ES-I3 (cell line): ENCODE results near the gene PIGN.

ENCODE experiments used
- H3K36me3 ChIP-seq: 2 replicates; pipeline ENCODE4 v1.6.1; 2013; ENCODE audit warnings: mild to moderate bottlenecking, low read length, control low read depth, moderate library complexity; ENCODE audit not compliant: insufficient read depth
- H3K4me1 ChIP-seq: 2 replicates; pipeline ENCODE4 v1.6.1; 2013; ENCODE audit warnings: mild to moderate bottlenecking, control low read depth, low read length; ENCODE audit not compliant: insufficient read depth
- H3K9ac ChIP-seq: 2 replicates; pipeline ENCODE4 v1.6.1; 2013; ENCODE audit warnings: low read depth, mild to moderate bottlenecking, low read length, moderate library complexity
- H3K9me3 ChIP-seq: 2 replicates; pipeline ENCODE4 v1.6.1; 2013; ENCODE audit warnings: mild to moderate bottlenecking, low read length, moderate library complexity; ENCODE audit not compliant: control insufficient read depth, insufficient read depth

The PIGN gene

DNA sequence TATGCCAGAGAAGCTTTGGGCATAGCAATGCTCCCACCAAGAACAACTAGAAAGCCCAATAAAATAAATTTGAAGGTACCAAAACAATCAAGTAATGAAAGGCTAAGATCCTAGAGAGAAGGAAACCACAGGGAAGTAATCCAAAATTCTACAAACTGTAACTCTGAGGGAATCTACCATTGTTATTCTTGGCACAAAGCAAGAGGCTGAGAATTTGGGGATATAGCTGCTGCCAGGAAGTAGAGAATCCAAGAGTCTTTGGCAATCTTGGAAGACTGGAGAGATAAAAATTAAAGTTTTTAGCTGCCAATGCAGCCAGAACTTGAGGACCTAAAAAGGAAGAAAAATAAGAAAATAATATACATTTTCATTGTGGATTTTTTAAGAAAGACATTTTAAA is 68.5 kb downstream of the PIGN start:
- Histone ChIP-seq H3K4me1 (no peaks in the 10 kb centered on the region), H3K36me3 (no peaks in the 10 kb centered on the region), H3K9ac (no peak overlapping the region), H3K9me3 (no peaks in the 10 kb centered on the region)

DNA sequence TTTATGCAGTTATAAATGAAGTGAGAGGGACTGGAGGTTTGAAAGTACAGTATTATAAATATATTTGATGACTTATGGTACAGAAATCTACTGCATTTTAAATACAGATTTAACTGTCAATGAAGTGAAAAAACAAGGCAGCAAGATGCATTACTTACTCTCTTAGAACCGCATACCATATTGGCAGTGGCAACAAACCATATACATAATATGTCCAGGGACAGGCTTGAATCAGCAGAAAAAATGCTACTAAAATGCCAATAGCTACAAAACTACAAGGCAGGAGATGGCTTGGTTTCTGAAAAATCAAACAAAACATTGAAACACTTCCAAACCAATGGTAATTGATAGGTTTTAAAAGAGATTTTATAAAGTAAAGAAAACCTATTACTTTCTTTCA is 77.2 kb downstream of the PIGN start:
- H3K9ac ChIP-seq = no peak overlapping the region
- H3K9me3 ChIP-seq = no peaks in the 10 kb centered on the region
- H3K4me1 ChIP-seq = no peaks in the 10 kb centered on the region
- H3K36me3 ChIP-seq = no peaks in the 10 kb centered on the region

GRCh38 chr18:62107881-62108280 is 79.0 kb downstream of the PIGN start:
- Histone ChIP-seq H3K9ac (no peak overlapping the region), H3K4me1 (peaks cover 6% of the 10 kb centered on the region), H3K9me3 (no peaks in the 10 kb centered on the region), H3K36me3 (no peaks in the 10 kb centered on the region)

DNA sequence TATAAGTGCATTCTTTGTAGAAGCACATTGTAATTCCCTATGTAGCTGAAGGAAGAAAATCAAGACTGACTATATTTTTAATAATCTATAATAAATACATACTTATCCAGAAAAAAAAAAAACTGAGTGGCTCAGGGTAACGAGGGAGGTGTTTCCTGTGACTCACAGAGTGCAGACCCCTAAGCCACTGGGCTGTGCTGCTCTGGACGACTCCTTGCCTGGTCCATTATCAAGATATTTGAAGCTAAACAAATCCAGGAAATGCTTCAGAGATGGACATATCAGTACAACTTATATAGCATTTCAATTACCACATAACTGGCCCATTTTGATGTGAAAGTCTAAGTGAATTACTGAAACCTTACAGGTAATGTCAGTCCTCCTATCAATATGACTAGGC is 80.6 kb downstream of the PIGN start:
- H3K4me1 ChIP-seq = peaks cover 6% of the 10 kb centered on the region
- H3K36me3 ChIP-seq = no peaks in the 10 kb centered on the region

DNA sequence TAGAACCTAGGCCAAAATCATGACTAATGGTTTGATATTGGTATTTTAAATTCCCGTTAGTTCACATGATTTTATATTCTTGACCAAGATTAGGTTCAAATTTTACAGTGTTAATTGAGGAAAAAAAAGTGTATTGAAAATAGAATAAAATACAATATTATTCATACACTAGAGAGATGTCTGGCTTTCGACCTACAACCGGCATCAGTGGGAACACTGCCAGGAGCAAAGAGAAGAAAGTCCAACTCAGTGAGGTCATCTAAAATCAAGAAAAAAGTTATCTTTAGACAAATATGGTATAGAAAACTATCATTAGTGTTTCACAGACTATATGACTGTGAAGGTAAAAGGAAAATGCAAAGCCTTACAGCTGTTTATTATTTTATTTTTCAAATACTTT is 81.5 kb downstream of the PIGN start:
- no peak overlapping the region for H3K9ac ChIP-seq
- peaks cover 6% of the 10 kb centered on the region for H3K4me1 ChIP-seq
- H3K36me3 ChIP-seq = no peaks in the 10 kb centered on the region
- no peaks in the 10 kb centered on the region for H3K9me3 ChIP-seq

More for the DNA sequence above, 80.6 kb downstream of the PIGN start:
- Histone ChIP-seq H3K9me3 (no peaks in the 10 kb centered on the region), H3K9ac (no peak overlapping the region)

GRCh38 chr18:62102221-62102620 is 84.6 kb downstream of the PIGN start:
- Histone ChIP-seq H3K9me3 (no peaks in the 10 kb centered on the region), H3K4me1 (peaks cover 6% of the 10 kb centered on the region)

DNA sequence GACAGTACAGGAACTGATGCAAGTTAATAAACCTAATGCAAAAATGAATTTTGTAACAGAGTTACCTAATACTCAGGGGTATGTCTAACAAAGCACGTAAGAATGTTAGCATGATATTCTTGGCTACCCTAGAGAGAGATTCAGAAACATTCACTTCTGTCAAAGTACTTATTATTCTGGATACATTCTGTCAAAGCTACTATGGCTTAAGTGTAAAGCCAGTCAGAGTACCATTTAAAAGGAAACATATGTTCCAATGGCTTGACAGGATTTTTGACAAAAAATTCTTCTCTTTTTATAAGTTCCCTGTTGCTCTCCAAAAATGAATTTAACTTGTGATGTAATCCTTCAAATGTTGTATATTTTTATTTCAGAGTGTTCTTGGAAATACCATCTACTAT is 85.5 kb downstream of the PIGN start:
- Histone ChIP-seq H3K36me3 (no peaks in the 10 kb centered on the region), H3K9me3 (no peaks in the 10 kb centered on the region), H3K4me1 (peaks cover 6% of the 10 kb centered on the region), H3K9ac (no peak overlapping the region)

More at GRCh38 chr18:62102221-62102620, 84.6 kb downstream of the PIGN start:
- H3K36me3 ChIP-seq = no peaks in the 10 kb centered on the region
- no peak overlapping the region for H3K9ac ChIP-seq

DNA sequence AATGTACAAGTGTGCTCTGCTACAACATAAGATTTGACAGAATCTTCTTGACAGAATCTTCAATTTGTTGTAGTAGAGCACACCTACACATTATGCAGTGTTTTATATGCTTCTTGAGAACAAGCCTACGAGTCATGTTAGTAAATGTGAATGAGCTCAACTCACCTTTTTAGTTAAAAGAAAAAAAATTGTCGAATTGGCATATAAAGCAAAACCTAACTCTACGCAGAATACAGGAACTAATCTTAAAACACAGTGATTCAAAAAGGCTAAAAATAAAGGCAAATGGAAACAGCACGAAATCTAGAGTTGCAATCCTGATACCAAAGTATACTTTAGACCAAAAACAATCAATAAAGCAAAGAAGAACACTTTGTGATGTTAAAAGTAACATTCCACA is 87.9 kb downstream of the PIGN start:
- peaks cover 6% of the 10 kb centered on the region for H3K4me1 ChIP-seq
- H3K9ac ChIP-seq = no peak overlapping the region
- H3K9me3 ChIP-seq = no peaks in the 10 kb centered on the region
- H3K36me3 ChIP-seq = no peaks in the 10 kb centered on the region

DNA sequence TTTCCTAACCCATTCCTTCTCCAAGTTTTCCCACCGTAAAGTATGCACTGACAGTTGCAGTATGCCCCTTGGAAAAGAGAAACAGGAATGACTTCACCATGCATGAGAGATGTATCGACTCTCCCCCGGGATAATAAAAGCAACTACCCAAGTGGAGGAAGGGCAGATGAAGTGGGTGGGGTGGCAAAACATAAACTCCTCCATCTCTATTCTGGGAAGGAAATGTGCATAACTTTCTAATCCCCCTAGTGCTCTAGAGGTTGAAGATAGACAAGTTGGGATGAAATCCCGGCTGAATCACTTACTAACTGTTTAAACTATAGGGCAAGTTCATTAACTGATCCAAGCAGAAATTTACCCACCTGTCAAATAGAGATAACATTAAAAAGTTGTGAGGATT is 89.2 kb downstream of the PIGN start:
- no peak overlapping the region for H3K9ac ChIP-seq
- no peaks in the 10 kb centered on the region for H3K36me3 ChIP-seq
- H3K9me3 ChIP-seq = no peaks in the 10 kb centered on the region
- H3K4me1 ChIP-seq = no peaks in the 10 kb centered on the region

- no peaks in the 10 kb centered on the region for H3K9me3 ChIP-seq
- no peaks in the 10 kb centered on the region for H3K36me3 ChIP-seq
- H3K9ac ChIP-seq = no peak overlapping the region
- H3K4me1 ChIP-seq = no peaks in the 10 kb centered on the region
Measured at GRCh38 chr18:62091487-62092120, 95.3 kb downstream of the PIGN start.

DNA sequence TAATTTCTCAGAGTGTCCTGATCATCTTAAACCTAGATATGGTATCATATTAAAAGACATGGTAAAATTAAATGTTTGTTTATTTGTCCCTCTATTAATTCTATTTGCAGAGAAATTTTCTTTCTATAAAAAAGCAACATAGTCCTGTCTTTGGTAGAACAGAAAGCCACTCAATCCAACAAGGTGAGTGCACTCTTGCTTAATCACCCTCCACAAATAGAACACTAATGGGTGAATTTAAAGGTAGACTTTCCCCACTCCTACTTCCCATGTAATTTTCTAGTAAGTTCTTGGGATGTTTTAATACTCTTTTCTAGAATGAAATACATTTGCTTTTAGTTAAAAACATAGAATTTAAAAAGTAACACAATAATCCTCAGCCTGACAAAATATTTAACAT is 97.7 kb downstream of the PIGN start:
- Histone ChIP-seq H3K9me3 (no peaks in the 10 kb centered on the region), H3K4me1 (no peaks in the 10 kb centered on the region), H3K36me3 (no peaks in the 10 kb centered on the region), H3K9ac (no peak overlapping the region)

DNA sequence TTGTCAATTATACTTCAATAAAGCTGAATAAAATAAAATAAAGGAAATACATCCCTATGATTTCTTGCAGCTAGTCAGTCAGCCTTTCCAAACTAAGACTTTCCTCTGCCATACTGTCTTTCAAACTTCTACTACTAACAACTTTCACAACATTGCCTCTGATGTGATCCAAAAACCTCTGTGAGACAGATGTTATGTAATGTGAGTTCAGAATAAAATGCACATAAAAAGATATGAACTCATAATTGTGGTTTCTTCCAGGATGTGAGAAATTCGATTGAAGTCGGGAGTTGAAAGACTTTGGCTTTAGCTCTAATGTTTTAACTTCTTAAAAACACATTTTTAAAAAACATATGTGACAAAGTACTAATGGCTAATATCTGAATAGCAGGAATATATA is 98.7 kb downstream of the PIGN start:
- Histone ChIP-seq H3K36me3 (no peaks in the 10 kb centered on the region), H3K4me1 (no peaks in the 10 kb centered on the region), H3K9me3 (no peaks in the 10 kb centered on the region), H3K9ac (no peak overlapping the region)

DNA sequence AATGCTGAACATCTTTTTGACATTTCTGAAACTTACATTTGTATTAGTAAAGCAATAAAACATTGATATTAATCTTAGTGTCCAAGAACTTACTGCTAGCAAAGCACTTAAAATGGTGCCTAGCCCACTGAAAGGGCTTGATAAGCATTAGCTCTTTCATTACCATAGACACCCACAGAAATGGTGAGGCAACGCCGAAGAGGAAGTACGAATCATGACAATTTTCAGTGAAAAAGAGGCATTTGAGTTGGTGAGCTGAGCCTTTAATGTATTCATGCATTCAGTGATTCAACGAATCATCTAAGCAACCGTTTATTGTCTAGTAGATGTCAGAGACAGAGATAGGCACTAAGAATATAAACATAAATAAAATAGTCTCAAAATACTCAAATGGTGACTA is 101.1 kb downstream of the PIGN start:
- Histone ChIP-seq H3K4me1 (no peaks in the 10 kb centered on the region), H3K9ac (no peak overlapping the region), H3K36me3 (no peaks in the 10 kb centered on the region), H3K9me3 (no peaks in the 10 kb centered on the region)

GRCh38 chr18:62081761-62082294 is 105.0 kb downstream of the PIGN start:
- Histone ChIP-seq H3K9ac (no peak overlapping the region), H3K36me3 (no peaks in the 10 kb centered on the region), H3K4me1 (no peaks in the 10 kb centered on the region), H3K9me3 (no peaks in the 10 kb centered on the region)

DNA sequence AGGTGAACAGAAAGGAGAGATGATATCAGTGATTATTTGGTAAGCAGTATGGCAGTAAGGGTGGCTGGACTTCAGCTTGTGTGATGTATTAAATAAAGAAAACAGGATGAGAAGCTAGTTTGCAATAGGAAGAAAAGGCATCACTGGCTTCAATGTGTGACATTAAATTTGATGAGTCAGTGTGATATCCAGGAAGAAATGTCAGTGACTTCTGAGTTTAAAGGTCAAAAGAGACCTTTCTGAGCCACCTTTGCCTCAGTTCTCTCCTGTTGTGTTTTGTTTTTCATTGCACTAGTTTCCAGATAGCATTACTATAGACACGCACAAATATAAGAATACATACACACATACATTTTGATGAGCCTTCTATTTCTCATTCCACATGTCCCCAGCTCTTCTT is 105.6 kb downstream of the PIGN start:
- no peaks in the 10 kb centered on the region for H3K4me1 ChIP-seq
- H3K9ac ChIP-seq = no peak overlapping the region
- no peaks in the 10 kb centered on the region for H3K9me3 ChIP-seq
- no peaks in the 10 kb centered on the region for H3K36me3 ChIP-seq
